GM12892 (cell line): ENCODE data around the gene DPP3. TPM values are rescaled to one million over a fixed set of nuclear protein-coding genes. Genes with fewer than 3 reads are reported as not detected.
"Not testable (repeated sequence)": the region's sequence is repeated elsewhere in the genome, so short reads cannot be mapped to it uniquely, and the experiment has no call there.

Experiments used
- DNase-seq: peaks from one replicate; pipeline ENCODE4 v3.0.0; 2011; ENCODE audit not compliant: insufficient read length
- FAIRE-seq: peaks from 2 replicates; lab custom pipeline; 2011; peaks lifted over from hg19 to GRCh38; lab: Jason Lieb, UNC
- POLR2A ChIP-seq: IDR thresholded peaks from 2 replicates; pipeline ENCODE4 v1.6.1; 2011; ENCODE audit warnings: low read depth, low read length, control low read depth
- POLR2AphosphoS5 ChIP-seq: IDR thresholded peaks from 2 replicates; pipeline ENCODE4 v1.6.1; 2011; ENCODE audit warnings: low read depth, low read length, control low read depth
- TAF1 ChIP-seq: IDR thresholded peaks from 2 replicates; pipeline ENCODE4 v1.6.1; 2011; ENCODE audit warnings: low read depth, mild to moderate bottlenecking, control low read depth, low read length, borderline replicate concordance
- polyA plus RNA-seq: library from polyadenylated mRNA; unstranded; fragments of >200 nt; gene quantifications from one replicate; pipeline ENCODE4 v1.2.1, GENCODE V29; 2012; ENCODE audit warnings: missing spikeins, inconsistent platforms; ENCODE audit not compliant: missing spikeins

The DPP3 gene, protein sequence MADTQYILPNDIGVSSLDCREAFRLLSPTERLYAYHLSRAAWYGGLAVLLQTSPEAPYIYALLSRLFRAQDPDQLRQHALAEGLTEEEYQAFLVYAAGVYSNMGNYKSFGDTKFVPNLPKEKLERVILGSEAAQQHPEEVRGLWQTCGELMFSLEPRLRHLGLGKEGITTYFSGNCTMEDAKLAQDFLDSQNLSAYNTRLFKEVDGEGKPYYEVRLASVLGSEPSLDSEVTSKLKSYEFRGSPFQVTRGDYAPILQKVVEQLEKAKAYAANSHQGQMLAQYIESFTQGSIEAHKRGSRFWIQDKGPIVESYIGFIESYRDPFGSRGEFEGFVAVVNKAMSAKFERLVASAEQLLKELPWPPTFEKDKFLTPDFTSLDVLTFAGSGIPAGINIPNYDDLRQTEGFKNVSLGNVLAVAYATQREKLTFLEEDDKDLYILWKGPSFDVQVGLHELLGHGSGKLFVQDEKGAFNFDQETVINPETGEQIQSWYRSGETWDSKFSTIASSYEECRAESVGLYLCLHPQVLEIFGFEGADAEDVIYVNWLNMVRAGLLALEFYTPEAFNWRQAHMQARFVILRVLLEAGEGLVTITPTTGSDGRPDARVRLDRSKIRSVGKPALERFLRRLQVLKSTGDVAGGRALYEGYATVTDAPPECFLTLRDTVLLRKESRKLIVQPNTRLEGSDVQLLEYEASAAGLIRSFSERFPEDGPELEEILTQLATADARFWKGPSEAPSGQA
- 32.4 TPM for polyA plus RNA-seq

DNA sequence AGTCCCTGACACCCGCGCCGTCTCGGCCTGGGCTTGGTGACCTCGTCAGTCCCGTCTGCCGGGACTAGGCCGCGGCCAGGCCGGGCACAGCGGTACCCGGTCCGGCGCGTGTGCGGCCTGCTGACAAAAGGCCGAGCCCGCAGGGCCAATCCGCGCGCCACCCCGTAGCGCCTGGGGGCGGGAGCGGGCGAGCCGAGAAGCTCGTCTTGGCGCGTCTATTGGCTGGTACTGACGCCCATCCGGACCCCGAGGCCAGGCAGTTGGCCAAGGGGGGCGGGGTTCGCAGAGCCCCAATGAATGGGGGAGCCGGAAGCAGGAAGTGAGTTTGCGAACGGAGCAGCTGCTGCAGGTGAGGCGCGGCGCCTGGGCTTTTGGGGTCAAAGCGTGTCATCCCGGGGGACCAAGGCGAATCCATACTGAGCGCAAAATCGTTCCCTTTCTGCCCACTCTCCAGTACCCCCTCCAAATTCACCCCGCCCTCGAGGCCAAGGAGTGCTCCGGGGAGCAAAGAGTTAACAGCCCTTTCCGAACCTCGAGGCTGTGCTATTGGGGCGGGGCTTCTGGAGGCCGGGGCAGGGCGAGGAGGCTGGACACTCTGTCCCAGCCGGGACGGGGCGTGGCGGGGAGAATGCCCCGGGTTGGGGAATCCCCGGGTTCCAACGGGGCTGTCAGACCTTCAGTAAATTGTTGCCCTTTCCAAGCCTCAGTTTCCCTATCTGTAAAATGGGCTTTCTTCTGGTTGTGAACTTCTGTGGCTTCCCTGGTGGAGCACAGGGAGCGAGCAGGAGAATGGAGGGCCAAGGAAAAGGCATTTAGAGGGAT lies at the start of gene DPP3:
Gene DPP3, plus strand, starts transcription at position 318 of the 822 bp plus-strand sequence. CDS start 1,767 bp downstream, outside the sequence.
- peak; percentile 99 for FAIRE-seq
- peak; percentile 100 for DNase-seq

GRCh38 chr11:66431287-66431686 lies 48.9 kb upstream of the DPP3 start:
- DNase-seq, FAIRE-seq: not testable (repeated sequence)

More for the DNA sequence above, at the start of gene DPP3:
- TF ChIP-seq TAF1 (peak; percentile 26; the same call in 1 of the 2 replicates), POLR2AphosphoS5 (peak; percentile 91), POLR2A (peak; percentile 91)

- not testable (repeated sequence) for FAIRE-seq
Observed at GRCh38 chr11:66431871-66432329, 48.3 kb upstream of the DPP3 start.

DNA sequence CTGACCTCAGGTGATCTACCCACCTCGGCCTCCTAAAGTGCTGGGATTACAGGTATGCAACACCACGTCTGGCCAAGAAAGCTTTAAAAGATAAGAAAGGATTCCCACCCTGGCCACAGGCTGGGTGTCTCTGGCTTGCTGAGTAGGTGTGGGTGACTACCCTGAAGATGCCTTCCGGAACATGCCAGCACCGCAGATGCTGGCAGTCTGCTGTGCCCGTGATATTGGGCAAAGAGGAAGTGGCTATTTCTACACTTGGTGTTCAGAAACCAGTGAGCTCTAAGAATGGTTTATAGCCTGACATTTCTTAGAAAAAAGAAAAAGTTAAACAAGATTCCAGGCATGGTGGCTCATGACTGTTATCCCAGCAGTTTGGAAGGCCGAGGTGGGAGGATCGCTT lies 47.6 kb upstream of the DPP3 start:
- no peak for TF ChIP-seq TAF1
- no peak for TF ChIP-seq POLR2AphosphoS5
- no peak for TF ChIP-seq POLR2A
- DNase-seq (no peak), FAIRE-seq (no peak)

More at GRCh38 chr11:66431871-66432329, 48.3 kb upstream of the DPP3 start:
- not testable (repeated sequence) for DNase-seq

DNA sequence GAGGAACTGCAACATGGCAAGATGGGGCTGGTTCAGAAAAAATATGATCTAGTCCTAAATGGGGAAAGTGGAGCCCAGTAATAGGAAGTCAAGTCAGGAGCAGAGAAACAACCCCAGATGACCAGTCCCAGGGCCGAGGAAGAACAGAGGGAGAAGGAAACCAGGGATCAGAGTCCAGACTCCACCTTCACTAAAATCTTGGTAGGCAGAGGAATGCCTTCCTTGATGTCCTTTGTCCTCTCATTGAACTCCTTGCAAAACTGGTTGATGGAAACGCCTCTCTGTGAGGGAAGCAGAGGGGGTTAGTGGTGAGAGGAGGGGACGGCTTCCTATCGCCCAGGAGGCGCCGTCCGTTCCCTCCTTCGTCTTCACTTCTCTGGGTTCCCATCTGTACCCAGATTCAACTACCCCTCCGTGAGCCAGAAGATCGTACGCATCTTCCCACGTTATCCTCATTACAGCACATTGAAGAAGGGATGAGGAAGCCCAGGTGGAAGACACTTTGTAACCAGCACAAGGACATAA lies 42.2 kb upstream of the DPP3 start:
- FAIRE-seq (peak; percentile 17), DNase-seq (no peak)
- TF ChIP-seq POLR2AphosphoS5 (no peak), TAF1 (no peak), POLR2A (no peak)

GRCh38 chr11:66438504-66439466 lies 41.4 kb upstream of the DPP3 start, which contains the start of gene MRPL11:
Gene MRPL11, minus strand, starts transcription at chr11:66438848. Its CDS starts 94 bp downstream, at chr11:66438754.
- peak; percentile 100 for FAIRE-seq
- DNase-seq: peak; percentile 85
- peak; percentile 86; the same call in 1 of the 2 replicates for TF ChIP-seq TAF1
- peak; percentile 70; the same call in 1 of the 2 replicates for TF ChIP-seq POLR2A
- TF ChIP-seq POLR2AphosphoS5: peak; percentile 69; the same call in 1 of the 2 replicates

DNA sequence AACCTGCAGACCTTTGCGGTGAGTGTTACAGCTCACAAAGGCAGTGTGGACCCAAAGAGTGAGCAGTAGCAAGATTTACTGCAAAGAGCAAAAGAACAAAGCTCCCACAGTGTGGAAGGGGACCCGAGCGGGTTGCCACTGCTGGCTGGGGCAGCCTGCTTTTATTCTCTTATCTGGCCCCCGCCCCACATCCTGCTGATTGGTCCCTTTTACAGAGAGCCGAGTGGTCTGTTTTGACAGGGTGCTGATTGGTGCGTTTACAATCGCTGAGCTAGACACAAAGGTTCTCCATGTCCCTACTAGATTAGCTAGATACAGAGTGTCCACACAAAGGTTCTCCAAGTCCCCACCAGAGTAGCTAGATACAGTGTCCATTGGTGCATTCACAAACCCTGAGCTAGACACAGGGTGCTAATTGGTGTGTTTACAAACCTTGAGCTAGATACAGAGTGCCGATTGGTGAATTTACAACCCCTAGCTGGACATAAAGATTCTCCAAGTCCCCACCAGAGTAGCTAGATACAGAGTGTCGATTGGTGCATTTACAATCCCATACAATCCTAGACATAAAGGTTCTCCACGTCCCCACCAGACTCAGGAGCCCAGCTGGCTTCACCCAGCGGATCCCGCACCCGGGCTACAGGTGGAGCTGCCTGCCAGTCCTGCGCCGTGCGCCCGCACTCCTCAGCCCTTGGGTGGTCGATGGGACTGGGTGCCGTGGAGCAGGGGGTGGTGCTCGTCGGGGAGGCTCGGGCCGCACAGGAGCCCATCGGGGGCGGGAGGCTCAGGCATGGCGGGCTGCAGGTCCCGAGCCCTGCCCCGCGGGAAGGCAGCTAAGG lies 39.9 kb upstream of the DPP3 start:
- not testable (repeated sequence) for DNase-seq, FAIRE-seq

- not testable (repeated sequence) for FAIRE-seq, DNase-seq
Observed at GRCh38 chr11:66440940-66441282, 39.3 kb upstream of the DPP3 start.

GRCh38 chr11:66443602-66444001 lies 36.6 kb upstream of the DPP3 start:
- TF ChIP-seq POLR2A (no peak), POLR2AphosphoS5 (no peak), TAF1 (no peak)
- FAIRE-seq: no peak
- no peak for DNase-seq

- DNase-seq: no peak
- no peak for TF ChIP-seq POLR2A
- no peak for TF ChIP-seq TAF1
- no peak for TF ChIP-seq POLR2AphosphoS5
- no peak for FAIRE-seq
Observed at GRCh38 chr11:66447012-66447411, 33.2 kb upstream of the DPP3 start.
